ENCODE data around the gene SCRN2.

Gene SCRN2

DNA sequence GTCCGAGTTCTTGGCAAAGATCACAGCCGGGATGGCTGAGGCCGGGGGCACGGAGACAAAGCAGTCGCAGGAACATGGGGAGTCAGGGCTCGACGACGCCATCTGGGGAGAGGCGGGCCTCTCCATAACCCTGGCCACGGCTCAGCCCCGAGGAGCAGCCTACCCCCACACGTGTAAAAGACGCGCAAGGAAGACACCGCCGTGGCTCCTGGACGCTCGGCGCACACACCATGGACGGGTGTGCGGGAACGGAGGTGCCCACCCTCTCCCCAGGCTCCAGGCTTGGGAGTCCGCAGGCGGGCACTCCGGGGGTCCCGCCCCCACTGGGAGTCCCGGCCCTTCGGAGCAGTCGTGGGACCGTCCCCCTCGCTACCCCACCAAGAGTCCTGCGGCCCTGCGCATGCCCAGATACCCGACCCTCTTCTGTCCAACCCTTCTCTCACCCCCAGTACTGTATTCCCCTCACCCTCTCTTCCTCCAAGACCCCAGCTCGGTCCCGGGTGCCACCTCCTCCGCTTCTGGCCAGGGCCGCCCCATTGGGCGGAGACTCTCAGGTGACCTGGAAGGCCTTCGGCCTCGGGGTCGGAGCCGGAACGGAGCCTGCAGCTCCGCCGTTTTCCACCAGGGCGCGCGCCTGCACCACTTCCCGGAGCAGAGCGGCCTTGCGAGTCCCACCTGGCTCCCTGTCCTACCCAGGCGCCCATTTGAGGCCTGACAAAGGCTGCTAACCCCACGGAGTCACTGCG is at the start of gene SCRN2:
SCRN2 (minus strand) TSS at position 532 of the 746 bp plus-strand sequence; CDS start at position 102, 430 bp downstream.
- peak; percentile 87 for DNase-seq (ENCODE audit: low spot score)

DNA sequence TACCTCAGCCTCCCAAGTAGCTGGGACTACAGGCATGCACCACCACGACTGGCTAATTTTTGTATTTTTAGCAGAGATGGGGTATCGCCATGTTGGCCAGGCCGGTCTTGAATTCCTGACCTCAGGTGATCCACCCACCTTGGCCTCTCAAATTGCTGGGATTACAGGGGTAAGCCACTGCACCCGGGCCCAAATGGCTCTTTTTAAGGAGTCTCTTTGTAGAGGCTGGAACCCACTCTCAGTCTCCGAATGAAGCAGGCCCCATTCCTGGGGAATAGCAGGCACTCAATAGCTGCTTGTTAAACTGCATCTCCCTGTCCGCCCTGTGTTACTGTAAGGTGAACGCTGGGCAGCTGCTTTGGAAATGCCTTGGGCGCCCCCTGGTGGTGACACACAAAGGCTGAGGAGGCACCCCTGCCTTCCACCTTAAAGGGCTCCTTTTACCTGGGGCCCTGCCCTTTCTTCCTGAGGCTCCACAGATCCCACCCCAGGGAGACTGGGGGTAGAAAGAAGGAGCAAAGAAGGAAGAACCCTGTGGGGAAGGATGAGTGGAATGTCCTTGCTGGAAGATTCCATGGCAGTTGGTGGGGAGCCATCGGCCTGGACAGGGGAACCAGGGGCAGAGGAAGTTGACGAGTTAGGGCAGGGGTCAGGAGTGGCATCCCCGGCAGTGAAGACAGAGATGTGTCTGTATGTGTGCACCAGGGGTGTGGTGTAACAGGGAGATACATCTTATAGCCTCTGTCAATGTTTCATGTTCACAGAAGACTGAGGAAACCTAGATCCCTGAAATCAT is 48.9 kb upstream of the SCRN2 start:
- peak; percentile 75 for DNase-seq (ENCODE audit: low spot score)

DNA sequence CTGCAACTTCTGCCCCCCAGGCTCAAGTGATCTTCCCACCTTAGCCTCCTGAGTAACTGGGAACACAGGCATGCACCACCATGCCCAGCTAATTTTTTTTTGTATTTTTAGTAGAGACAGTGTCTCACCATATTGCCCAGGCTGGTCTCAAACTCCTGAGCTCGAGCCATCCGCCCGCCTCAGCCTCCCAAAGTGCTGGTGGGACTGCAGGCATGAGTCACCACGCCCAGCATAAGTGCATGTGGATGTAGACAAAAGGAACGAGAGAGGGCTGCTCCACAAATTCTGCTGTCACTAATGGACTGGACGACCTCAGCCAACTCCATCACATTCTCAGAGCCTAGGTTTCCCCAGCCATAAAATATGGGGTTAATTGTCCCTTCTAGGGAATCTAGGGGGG is 47.2 kb upstream of the SCRN2 start:
- DNase-seq (ENCODE audit: low spot score): no peak

DNA sequence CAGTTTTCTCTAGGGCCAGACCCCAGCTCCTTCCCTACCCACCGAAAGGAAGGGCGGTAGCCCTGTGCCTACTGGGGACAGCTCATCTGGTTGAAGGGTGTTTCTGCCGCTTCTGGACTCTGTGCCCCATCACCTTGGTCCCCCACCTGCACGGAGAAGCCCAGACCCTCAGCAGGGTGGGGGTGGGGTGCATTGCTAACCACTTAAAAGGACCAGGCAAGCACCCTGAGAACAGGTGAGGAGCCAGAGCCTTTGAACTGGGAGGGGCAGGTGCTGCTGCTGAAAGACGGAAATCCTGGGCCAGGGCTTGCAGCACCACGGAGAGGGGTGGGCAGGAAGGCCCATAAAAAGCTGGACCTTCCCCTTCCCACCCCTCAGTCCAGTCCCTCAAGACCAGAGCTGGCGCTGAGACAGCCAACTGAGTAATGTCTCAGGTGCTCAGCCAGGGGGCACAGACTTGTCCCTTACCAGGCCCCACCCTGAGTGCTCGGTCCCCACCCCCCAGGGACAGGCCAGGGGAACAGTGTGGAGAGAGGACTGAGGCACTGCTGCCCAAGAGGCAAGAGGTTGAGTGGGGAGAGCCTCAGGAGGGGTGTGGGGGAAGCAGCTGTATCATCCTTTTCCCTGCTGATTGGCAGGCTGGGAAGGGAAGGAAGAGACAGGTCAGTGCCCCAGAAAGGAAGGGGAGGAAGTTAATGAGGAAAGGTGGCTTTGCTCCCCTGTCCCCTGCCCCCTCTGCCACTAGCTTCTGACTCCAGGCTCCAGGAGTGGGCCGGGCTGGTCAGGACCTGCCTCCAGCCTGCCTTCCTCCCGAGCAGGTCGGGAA is 44.0 kb upstream of the SCRN2 start:
- no peak for DNase-seq (ENCODE audit: low spot score)

DNA sequence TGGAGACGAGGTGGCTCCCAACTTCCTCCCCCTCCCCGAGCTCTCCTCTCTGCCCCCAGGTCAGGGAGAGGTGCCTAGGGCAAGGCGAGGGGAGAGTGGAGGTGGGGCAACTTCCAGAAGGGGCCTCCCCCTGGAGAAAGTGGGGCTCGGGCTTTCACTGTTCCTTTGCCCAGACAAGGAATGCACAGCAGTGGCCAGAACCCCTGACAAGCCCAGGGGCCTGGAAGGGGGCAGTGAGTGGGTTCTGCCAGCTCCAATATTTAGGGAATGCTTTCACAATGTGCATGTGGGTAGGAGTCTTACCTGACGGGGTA is 43.3 kb upstream of the SCRN2 start:
- no peak for DNase-seq (ENCODE audit: low spot score)

DNA sequence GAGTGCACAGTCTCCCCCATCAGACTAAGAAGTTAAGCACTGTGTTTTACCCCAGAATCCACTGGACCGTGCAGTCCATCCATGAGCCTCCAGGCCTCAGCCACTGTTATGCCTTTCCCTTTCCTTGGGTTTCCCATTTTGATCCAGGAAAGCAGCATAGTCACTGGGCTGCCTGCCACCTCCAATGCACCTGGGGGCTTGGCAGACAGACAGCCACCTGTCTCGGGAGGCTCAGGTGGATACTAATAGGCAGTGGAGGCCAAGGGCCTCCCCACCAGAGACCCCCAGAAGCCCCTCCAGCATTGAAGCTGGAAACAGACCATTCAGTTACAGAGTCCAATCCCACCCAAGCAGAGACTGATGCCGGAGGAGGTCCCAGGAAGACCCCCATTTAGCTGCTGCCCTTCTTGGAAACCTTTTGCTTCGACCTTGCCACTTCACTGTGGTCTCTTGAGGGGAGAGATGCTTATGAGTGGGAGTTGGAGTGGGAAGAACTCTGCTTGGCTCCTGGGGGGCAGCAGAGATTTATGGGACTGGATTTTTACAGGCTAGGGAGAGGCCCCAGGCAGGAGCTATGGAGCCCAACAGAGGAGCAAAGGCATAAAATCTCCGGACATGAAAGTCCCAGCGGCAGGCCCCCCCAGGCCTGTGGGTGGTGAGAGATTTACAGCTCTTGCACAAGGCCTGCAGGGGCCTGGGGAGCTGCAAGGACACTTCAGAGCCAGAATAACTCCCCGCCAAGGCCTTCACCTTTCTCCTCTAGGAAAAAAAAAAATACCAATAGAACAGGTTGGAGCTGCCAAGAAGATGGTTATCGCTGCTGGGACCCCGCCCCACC is 42.7 kb upstream of the SCRN2 start:
- DNase-seq (ENCODE audit: low spot score): no peak

DNA sequence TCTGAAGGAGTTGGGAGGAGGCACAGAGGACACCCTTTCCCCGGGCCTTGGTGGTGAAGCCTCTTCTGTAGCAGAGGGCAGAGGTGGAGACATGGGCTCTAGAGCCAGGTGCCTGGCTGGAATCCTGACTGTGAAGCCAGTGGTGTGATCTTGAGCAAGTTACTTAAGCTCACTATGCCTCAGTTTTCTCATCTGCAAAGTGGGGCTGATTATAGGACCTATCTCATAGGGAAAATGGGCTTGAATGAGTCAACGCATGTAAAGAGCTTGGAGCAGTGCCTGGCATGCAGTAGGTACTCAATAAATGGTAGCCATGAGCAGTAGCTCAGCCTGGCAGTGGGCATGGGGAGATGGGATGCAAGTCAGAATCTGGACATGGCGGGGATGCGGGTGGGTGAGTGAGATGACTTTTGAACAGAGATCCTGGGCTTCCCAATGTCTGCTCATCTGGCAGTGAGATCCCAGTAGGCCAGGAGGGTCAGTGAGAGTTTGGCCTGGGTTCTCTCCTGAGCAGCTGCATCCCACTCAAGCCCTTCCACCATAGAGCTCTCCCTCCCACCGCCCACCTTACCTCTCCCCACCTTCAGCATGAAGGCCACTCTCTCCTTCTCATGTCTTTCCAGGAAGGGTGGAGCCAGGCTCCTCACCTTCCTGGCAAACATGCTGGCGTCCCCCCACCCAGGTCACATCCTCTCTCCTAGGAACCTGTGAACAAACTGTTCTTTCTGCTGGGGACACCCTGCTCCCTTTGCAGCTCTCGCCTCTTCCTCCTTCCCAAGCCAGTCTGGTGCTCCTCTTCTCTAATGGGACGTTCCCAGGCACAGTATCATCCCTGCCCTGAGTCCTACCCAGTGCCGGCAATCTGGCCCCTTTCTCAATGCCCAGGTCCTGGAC is 41.9 kb upstream of the SCRN2 start:
- DNase-seq (ENCODE audit: low spot score): no peak

DNA sequence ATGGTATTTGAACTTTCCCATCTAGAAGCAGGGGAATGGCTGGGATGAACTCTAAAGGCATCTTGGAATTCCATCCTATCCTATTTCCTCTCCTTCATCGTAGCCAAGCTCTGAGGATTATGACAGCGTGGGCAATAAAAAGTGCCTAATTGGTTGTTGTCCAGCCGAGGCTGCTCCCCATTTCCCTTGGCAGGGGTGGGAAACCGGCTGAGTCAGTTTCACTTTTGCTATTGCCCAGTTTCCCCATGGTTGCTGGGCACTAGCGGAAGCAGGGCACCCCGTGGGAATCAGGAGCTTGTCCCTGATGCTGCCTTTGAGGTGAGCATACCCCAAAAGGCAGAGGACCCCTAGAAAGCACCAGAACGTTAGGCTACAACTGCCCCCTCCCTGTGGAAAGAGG is 41.2 kb upstream of the SCRN2 start:
- DNase-seq (ENCODE audit: low spot score): peak; percentile 21

DNA sequence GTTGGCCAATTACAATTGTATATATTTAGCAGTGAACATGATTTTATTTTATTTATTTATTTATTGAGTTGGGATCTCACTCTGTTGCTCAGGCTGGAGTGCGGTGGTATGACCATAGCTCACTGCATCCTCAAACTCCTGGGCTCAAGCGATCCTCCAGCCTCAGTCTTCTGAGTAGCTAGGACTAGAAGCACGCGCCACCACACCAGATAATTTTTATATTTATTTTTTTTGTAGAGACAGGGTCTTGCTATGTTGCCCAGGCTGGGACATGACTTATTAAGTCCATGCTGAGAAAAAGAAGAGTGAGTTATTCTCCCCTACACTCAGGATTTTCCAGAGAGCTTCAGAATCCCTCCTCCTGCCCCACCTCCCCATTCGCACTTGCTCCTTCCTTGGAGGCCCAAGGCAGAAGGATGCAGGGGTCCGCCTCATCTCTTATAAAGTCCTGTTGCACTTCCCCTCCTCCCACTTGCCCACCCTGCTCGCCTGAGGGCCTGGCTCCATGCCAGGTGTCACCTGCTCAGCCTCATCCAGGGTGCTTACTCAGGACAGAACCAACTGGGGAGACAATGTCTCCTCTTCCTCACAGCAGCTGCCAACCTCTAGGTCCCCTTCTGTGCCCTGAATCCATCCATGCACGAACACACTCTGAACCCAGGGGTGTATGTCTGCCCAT is 38.8 kb upstream of the SCRN2 start:
- no peak for DNase-seq (ENCODE audit: low spot score)

DNA sequence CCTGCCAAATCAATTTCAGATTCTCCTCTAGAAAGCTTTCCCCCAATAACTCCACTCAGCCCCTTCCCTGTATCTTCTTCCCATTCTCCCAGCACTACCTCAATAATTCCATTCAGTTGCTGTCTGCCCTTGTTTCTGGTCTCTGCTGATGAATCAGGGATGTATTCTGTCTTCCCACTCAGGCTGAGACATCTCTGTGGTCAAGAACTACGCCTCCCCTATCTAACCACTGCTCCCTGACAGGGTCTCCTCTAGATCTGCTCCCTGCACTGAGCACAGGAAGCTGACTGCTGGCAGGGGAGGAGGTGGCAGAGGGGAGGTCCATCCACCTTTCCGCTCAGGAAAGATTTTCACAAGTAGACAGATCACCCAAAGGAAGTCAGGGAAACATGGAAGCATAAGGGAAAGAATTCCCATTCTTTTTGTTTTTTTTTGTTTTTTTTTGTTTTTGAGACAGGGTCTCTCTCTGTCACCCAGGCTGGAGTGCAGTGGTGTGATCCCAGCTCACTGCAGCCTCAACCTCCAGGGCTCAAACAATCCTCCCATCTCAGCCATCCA is 38.0 kb upstream of the SCRN2 start:
- no peak for DNase-seq (ENCODE audit: low spot score)

DNA sequence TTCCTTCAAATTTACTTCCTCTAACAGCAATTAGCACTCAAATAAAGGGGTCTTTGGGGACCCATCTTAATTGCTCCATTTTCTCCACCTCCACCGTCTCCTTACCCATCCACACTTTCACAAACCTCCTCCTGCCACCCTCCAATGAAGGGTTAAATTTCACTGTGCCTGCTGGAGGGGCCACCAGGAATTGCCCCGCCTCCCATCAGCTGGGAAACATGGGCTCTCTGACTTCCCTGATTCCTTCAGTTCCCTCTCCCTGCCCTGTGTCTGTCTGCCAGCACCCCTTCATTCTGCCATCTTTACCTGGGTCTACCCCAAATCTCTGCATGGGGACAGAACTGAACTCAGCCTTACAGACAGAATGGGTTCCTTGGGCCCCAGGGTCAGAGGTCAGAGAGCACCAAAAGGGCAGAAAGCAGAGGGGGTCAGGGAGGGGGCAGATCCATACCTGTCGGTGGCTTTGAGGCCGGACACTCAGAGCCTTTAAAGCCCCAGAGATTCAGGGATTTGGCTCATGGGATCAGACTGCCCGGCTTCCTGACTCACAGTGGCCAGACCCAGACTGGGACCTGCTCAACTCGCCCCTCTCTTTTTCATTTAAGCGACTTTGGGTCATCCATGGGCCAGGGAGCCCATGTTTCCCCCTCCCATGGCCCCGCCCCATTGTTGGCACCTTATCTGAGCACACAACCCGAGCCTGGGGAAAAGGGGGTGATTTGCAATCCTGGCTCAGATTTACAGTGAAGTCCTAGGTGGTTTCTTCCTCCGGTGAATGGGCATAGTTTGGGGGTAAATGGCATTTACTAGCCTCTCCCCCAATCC is 37.3 kb upstream of the SCRN2 start:
- DNase-seq (ENCODE audit: low spot score): no peak

DNA sequence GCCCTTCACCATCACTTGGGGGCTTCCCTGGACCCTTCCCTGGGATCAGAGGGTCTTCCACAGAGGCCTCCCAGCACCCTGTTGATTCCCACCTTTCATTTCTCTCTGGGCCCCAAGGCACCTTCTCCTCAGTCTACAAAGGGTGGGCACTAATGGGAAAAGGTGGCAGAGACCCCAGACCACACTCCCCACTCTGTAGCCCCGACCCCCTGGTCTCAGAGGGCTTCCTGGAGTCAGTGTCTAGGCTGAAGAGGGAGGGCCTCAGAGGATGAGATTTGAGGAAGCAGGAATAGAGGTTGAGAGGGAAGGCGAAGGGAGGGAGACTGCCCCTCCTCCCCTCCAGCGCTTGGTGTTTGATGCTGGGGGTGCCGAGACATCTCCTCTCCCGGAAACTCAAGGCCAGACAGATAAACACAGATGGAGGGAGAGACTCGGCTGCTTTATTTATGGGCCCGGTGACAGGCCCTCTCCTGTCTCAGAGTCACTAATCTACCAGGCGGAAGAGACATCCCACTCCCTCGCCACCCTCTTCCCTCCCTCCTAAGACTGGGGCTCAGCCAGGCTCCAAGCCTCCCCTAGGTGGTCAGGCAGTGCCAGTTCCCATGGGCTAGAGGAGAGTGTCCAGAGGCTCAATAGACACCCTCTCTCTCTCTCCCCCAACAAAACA is 36.4 kb upstream of the SCRN2 start:
- no peak for DNase-seq (ENCODE audit: low spot score)

DNA sequence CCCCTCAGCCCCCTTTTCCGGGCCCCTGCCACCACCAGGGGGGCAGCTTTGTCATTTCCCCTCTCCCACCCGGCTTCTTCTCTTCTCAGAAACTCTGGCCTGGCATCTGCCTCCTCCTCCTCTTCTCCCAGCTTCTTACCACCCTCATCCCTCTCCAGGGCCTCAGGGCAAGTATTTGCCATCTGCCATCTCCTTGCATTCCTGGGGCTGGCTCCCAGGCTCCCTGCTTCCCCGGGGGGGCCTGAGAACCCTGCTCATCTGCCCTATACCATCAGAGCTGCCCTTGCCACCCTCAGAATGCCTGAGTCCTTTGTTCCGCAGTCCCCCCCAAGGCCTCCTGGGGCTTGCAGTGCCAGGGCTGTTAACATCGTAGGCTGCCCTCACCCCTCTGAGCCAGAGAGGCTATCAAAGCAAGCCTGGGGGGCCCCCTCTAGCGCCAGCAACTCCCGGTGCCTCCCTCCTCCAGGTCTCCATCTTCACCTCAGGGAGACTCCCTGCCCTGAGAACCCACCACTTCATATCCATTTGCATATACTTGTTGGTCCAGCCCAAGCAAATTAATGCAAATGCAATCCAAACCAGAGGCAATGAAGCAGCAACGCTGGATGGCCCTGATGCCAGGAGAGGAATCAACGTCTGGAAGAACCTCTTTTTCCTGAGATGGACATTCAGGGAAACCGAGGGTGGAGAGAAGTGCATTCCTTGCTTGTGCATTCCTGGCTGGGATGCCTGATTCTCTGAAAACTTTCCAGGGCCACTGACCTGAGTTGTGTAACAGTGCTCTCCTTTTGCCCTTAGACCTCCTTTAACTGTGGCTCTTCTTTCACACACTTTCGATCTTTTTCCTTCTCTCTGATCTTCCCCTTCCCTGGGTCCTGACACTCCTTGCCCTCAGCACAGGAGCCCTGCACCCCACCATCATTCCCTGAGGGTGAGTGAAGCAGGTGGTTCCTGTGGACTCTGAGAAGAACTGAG is 34.2 kb upstream of the SCRN2 start:
- DNase-seq (ENCODE audit: low spot score): no peak

DNA sequence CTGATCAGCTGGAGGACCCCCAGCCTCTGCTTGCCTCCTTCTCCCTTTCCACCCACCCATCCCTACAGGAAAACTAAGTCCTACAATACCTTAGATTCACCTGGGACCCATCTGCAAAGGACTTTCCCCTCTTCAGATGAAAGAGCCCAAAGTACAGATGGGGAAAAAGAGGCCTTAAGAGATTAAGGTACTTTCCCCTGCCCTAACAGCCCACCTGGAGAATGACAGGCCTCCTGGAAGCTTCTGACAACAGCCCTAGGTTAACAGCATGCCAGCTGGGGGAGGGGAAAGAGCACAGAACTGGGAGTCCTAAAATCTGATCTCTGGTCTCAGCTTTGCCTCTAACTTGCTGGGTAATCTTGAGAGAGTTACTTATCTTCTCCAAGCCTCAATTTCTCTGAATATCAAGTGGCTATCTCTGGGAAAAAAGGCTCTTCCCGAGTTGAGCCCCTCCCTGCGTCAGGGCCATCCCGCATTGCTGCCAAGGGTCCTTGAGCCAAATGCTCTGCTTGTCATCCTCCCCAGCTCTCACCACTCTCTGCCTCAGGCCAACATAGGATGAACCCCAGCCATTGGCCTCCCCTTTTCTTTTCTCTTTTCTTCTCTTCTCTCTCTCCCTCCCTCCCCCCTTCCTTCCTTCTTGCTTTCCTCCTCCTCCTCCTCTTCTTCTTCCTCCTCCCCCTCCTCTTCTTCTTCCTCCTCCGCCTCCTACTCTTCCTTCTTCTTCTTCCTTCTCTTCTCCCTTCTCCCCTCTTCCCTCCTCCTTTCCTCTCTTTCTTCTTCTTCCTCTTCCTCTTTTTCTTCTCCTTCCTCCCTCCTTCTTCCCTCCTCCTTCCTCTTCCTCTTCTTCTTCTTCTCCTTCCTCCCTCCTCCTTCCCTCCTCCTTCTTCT is 32.4 kb upstream of the SCRN2 start:
- no peak for DNase-seq (ENCODE audit: low spot score)

DNA sequence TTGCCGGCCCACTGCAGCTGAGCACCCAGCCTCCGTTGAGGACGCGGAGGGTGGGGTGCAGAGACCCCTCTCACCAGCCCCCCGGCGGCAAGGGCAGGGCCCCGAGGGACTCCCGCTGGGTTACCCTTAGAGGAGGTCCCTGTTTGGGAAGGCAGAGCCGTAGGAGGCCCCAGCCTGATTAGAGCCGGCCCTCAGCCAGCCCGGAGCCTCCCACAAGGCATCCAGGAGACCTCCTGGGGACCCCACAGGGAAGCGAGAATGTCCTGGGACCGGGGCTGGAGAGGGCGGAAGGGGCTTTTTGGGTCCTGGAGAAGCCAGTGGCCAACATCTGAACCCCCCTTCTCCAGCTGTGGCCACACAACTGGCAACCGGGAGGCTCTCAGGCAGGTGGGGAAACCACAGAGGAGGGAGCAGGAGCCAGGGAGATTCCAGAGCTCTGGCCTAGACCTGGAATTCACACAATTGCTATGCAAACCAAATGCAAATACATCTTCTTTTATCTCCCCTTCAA is 31.6 kb upstream of the SCRN2 start:
- DNase-seq (ENCODE audit: low spot score): no peak

Measured in kidney capillary endothelial cell (primary cell).